A673 (cell line): Measurements from ENCODE around the gene MALL. TPM values are rescaled to one million over a fixed set of nuclear protein-coding genes. Genes with fewer than 3 reads are reported as not detected.
A peak's percentile ranks its signal among the peaks of the same experiment; 100 is the strongest.
"Not testable (repeated sequence)": the region's sequence is repeated elsewhere in the genome, so short reads cannot be mapped to it uniquely, and the experiment has no call there.

Experiments
- BruUV-seq: library from RNA; stranded (reverse); fragments of 400-500 nt; replicated peaks from 2 replicates; lab custom pipeline; 2021; lab: Mats Ljungman, UMichigan
- CTCF ChIA-PET: fragments of 300-600 bp; sonication (Branson Sonifier 250); formaldehyde crosslinking; loops from one replicate; lab custom pipeline; 2022; ENCODE audit warnings: antibody characterized with exemption; lab: Charles Lee
- POLR2A ChIA-PET: fragments of 300-600 bp; sonication (Branson Sonifier 250); formaldehyde crosslinking; loops from one replicate; lab custom pipeline; 2022; ENCODE audit warnings: antibody characterized with exemption; ENCODE audit not compliant: low non-redundant PET; lab: Charles Lee
- DNase-seq: peaks from one replicate; pipeline ENCODE4 v3.0.0-alpha.2; 2015; ENCODE audit warnings: low spot score
- H3K27ac ChIP-seq: fragments of 200-600 bp; sonication (generic); 2 replicates; pipeline ENCODE4 v1.5.1; 2016; ENCODE audit warnings: mixed run types, low read depth, mild to moderate bottlenecking, mixed read lengths, antibody characterized with exemption, low read length; ENCODE audit not compliant: poor library complexity, severe bottlenecking
- H3K27me3 ChIP-seq: fragments of 200-600 bp; sonication (generic); replicated peaks from 2 replicates; pipeline ENCODE4 v1.6.1; 2017; ENCODE audit warnings: mixed run types, low read depth, mild to moderate bottlenecking, mixed read lengths, antibody characterized with exemption, low read length; ENCODE audit not compliant: insufficient read depth, poor library complexity
- H3K36me3 ChIP-seq: fragments of 200-600 bp; sonication (generic); 2 replicates; pipeline ENCODE4 v1.6.1; 2016; ENCODE audit warnings: mixed run types, mild to moderate bottlenecking, mixed read lengths, antibody characterized with exemption, low read length; ENCODE audit not compliant: insufficient read depth, poor library complexity, severe bottlenecking
- H3K4me1 ChIP-seq: fragments of 200-600 bp; sonication (generic); 2 replicates; pipeline ENCODE4 v1.6.1; 2017; ENCODE audit warnings: mixed run types, mild to moderate bottlenecking, mixed read lengths, antibody characterized with exemption, low read length; ENCODE audit not compliant: insufficient read depth, poor library complexity, severe bottlenecking
- H3K4me3 ChIP-seq: fragments of 200-600 bp; sonication (generic); 2 replicates; pipeline ENCODE4 v1.5.1; 2016; ENCODE audit warnings: low read depth, mixed run types, mild to moderate bottlenecking, mixed read lengths, low read length; ENCODE audit not compliant: poor library complexity, severe bottlenecking
- H3K9me3 ChIP-seq: fragments of 200-600 bp; sonication (generic); 2 replicates; pipeline ENCODE4 v1.6.1; 2016; ENCODE audit warnings: mixed run types, low read depth, mild to moderate bottlenecking, mixed read lengths, antibody characterized with exemption, low read length; ENCODE audit not compliant: poor library complexity, severe bottlenecking
- intact Hi-C: fragments of 100-400 bp; cut with micrococcal nuclease; formaldehyde crosslinking; loops from one replicate; pipeline ENCODE4 v1.10.0; 2022; ENCODE audit not compliant: unreplicated experiment
- total RNA-seq: library from RNA; stranded (reverse); gene quantifications from 2 replicates; pipeline ENCODE4 v1.2.3, GENCODE V29; 2021

Gene MALL
- total RNA-seq, 1 experiment from 2014 or later: 0.17 TPM

DNA sequence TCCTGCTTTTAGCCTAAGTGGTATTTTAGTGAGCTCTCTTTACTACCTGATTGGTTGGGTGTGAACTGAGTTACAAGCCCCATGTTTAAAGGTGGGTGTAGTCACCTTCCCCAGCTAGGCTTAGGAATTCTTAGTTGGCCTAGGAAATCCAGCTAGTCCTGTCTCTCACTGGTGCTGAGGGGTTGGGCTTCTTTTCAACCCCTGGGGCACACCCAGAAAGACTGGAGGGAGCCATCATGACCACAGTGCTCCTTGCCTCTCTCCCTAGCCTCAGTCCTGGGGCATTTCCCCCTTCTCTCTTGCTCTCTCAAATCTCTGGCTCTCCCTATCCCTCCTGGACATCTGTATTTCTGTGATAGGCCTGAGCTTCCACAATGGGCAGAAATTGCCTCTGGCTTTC is 57.6 kb downstream of the MALL start:
- POLR2A ChIA-PET, H3K9me3 ChIP-seq, DNase-seq, H3K27me3 ChIP-seq, BruUV-seq, H3K27ac ChIP-seq, H3K4me1 ChIP-seq, intact Hi-C loops, H3K36me3 ChIP-seq, H3K4me3 ChIP-seq, CTCF ChIA-PET: not testable (repeated sequence)

DNA sequence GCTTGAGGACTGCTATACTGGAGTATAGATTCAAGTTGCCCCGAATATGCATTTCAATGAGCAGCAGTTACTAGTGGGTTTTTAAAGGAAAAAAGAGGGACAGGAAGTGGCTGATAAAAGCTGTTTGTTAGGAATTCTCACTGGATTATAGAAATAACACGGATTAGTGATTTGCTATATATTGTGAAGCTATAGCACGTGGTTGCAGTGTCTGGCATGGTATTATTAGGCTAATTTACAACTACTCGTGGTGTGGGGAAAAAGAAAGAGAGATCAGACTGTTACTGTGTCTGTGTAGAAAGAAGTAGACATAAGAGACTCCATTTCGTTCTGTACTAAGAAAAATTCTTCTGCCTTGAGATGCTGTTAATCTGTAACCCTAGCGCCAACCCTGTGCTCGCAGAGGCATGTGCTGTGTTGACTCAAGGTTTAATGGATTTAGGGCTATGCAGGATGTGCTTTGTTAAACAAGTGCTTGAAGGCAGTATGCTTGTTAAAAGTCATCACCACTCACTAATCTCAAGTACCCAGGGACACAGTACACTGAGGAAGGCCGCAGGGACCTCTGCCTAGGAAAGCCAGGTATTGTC is 59.7 kb downstream of the MALL start:
- H3K27me3 ChIP-seq, intact Hi-C loops, CTCF ChIA-PET, H3K27ac ChIP-seq, POLR2A ChIA-PET, H3K4me1 ChIP-seq, DNase-seq, H3K4me3 ChIP-seq, H3K9me3 ChIP-seq, BruUV-seq, H3K36me3 ChIP-seq: not testable (repeated sequence)

- H3K36me3 ChIP-seq, CTCF ChIA-PET, H3K4me3 ChIP-seq, H3K27me3 ChIP-seq, POLR2A ChIA-PET, BruUV-seq, H3K27ac ChIP-seq, H3K4me1 ChIP-seq, intact Hi-C loops, H3K9me3 ChIP-seq: not testable (repeated sequence)
- DNase-seq: peak; percentile 7
These were observed 60.9 kb downstream of the MALL start for GRCh38 chr2:110054521-110055407.

GRCh38 chr2:110053688-110054087 is 61.9 kb downstream of the MALL start:
- POLR2A ChIA-PET, BruUV-seq, DNase-seq, H3K4me3 ChIP-seq, intact Hi-C loops, H3K27me3 ChIP-seq, CTCF ChIA-PET, H3K9me3 ChIP-seq, H3K27ac ChIP-seq, H3K36me3 ChIP-seq, H3K4me1 ChIP-seq: not testable (repeated sequence)

DNA sequence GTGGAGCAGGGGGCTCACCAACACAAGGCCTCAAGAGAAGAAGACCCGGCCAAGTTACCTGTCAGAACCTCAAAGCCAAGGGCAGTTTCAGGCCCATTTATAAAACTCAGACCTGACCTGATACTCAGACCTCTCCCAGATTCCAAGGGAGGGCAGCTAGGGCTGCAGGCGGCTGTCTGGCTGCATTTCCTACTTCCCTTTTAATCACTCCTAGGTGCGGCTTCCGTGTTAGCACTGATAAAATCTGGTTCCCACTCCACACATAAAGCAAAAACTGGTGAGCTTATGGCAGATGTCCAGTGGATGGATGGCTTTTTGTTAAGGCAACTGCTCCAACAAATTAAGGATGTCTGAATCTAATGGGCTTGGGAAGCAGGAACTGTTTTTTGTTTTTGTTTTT is 63.5 kb downstream of the MALL start:
- DNase-seq, H3K9me3 ChIP-seq, H3K27ac ChIP-seq, POLR2A ChIA-PET, H3K36me3 ChIP-seq, intact Hi-C loops, H3K4me3 ChIP-seq, H3K27me3 ChIP-seq, CTCF ChIA-PET, BruUV-seq, H3K4me1 ChIP-seq: not testable (repeated sequence)

GRCh38 chr2:110050222-110050621 is 65.4 kb downstream of the MALL start:
- H3K27me3 ChIP-seq, CTCF ChIA-PET, H3K9me3 ChIP-seq, H3K4me1 ChIP-seq, BruUV-seq, intact Hi-C loops, H3K27ac ChIP-seq, DNase-seq, POLR2A ChIA-PET, H3K36me3 ChIP-seq, H3K4me3 ChIP-seq: not testable (repeated sequence)

GRCh38 chr2:110049769-110050168 is 65.9 kb downstream of the MALL start:
- DNase-seq, BruUV-seq, CTCF ChIA-PET, H3K9me3 ChIP-seq, POLR2A ChIA-PET, H3K4me1 ChIP-seq, H3K36me3 ChIP-seq, H3K27me3 ChIP-seq, H3K27ac ChIP-seq, H3K4me3 ChIP-seq, intact Hi-C loops: not testable (repeated sequence)
